ENCODE results near the gene HGD.
"Not testable (repeated sequence)": the region's sequence is repeated elsewhere in the genome, so short reads cannot be mapped to it uniquely, and the experiment has no call there.

Gene HGD

GRCh38 chr3:120637851-120638559, 44.0 kb downstream of the HGD start:
- DNase-seq: peak; percentile 32

- DNase-seq: no peak
Measured at GRCh38 chr3:120636795-120637401, 45.1 kb downstream of the HGD start.

GRCh38 chr3:120634539-120634938, 47.5 kb downstream of the HGD start:
- DNase-seq: no peak

GRCh38 chr3:120625159-120625586, 56.9 kb downstream of the HGD start:
- no peak for DNase-seq

- DNase-seq: no peak
Measured at GRCh38 chr3:120623727-120624093, 58.3 kb downstream of the HGD start.

GRCh38 chr3:120622870-120623726, 58.9 kb downstream of the HGD start:
- peak; percentile 18 for DNase-seq

- DNase-seq: no peak
Measured at GRCh38 chr3:120622457-120622856, 59.6 kb downstream of the HGD start.

- DNase-seq: not testable (repeated sequence)
Measured at GRCh38 chr3:120616745-120617144, 65.3 kb downstream of the HGD start.

GRCh38 chr3:120615847-120616609, 66.0 kb downstream of the HGD start:
- DNase-seq: peak; percentile 73

GRCh38 chr3:120614765-120615164, 67.3 kb downstream of the HGD start:
- DNase-seq: no peak

GRCh38 chr3:120608506-120608905, 73.5 kb downstream of the HGD start:
- DNase-seq: no peak

GRCh38 chr3:120604784-120605183, 77.3 kb downstream of the HGD start:
- DNase-seq: no peak

GRCh38 chr3:120604382-120604781, 77.7 kb downstream of the HGD start:
- DNase-seq: no peak

GRCh38 chr3:120602682-120603081, 79.4 kb downstream of the HGD start:
- DNase-seq: no peak

GRCh38 chr3:120601554-120601953, 80.5 kb downstream of the HGD start:
- no peak for DNase-seq

- no peak for DNase-seq
Measured at GRCh38 chr3:120599211-120599610, 82.8 kb downstream of the HGD start.

GRCh38 chr3:120597445-120598049, 84.5 kb downstream of the HGD start:
- DNase-seq: no peak

- DNase-seq: no peak
Measured at GRCh38 chr3:120596853-120597223, 85.2 kb downstream of the HGD start.

GRCh38 chr3:120596116-120596852, 85.8 kb downstream of the HGD start, which contains the start of gene NDUFB4:
Gene NDUFB4 (plus strand): TSS chr3:120596336. CDS start chr3:120596360, 24 bp downstream.
- peak; percentile 100 for DNase-seq

- DNase-seq: no peak
Measured at GRCh38 chr3:120595788-120596115, 86.3 kb downstream of the HGD start.

- DNase-seq: no peak
Measured at GRCh38 chr3:120587332-120587975, 94.6 kb downstream of the HGD start.

All from fibroblast of upper back skin (primary cell).